ENCODE data around the gene SPHKAP.

SPHKAP gene

GRCh38 chr2:227960317-227960716 is 221.2 kb downstream of the SPHKAP start:
- Histone ChIP-seq H3K27ac (replicated peaks; ENCODE audit: low read length) (no peak overlapping the region), H3K9ac (ENCODE audit: low read depth, low read length, poor library complexity) (no peak overlapping the region), H3K14ac (ENCODE audit: low read length) (no peak overlapping the region), H4K8ac (ENCODE audit: low read depth, low read length) (no peak overlapping the region), H3K4me3 (ENCODE audit: low read length in 2 of 2) (no peak overlapping the region), H2AFZ (ENCODE audit: low read length) (no peak overlapping the region), H3K4ac (ENCODE audit: low read length) (no peak overlapping the region), H3K4me2 (ENCODE audit: insufficient read depth, low read length, poor library complexity, severe bottlenecking) (no peak overlapping the region), H3K27me3 (ENCODE audit: control insufficient read depth in 3 of 3, insufficient read depth in 3 of 3, low read depth in 1 of 3, low read length in 3 of 3) (no peaks in the 10 kb centered on the region), H2BK15ac (ENCODE audit: low read length) (no peak overlapping the region), H2BK120ac (ENCODE audit: low read depth, low read length) (no peak overlapping the region), H2BK12ac (ENCODE audit: low read length) (no peak overlapping the region), H3K23ac (ENCODE audit: low read depth, low read length, poor library complexity) (no peak overlapping the region), H3K79me1 (ENCODE audit: low read depth, low read length) (no peaks in the 10 kb centered on the region), H3K18ac (ENCODE audit: low read length) (no peak overlapping the region), H4K91ac (ENCODE audit: low read depth, low read length, poor library complexity) (no peak overlapping the region), H2AK5ac (ENCODE audit: low read depth, low read length) (no peak overlapping the region), H3K4me1 (ENCODE audit: control insufficient read depth in 2 of 2, insufficient read depth in 1 of 2, low read depth in 1 of 2, low read length in 2 of 2) (no peaks in the 10 kb centered on the region), H3K36me3 (replicated peaks in 1 of 2; ENCODE audit: control insufficient read depth in 2 of 2, insufficient read depth in 2 of 2, low read length in 2 of 2) (no peaks in the 10 kb centered on the region), H3K9me3 (replicated peaks in 1 of 2; ENCODE audit: control insufficient read depth in 2 of 2, insufficient read depth in 1 of 2, low read depth in 1 of 2, low read length in 2 of 2) (no peaks in the 10 kb centered on the region), H2BK5ac (ENCODE audit: low read length) (no peak overlapping the region)
- DNase-seq (ENCODE audit: low spot score) = no peak
- WGBS, 2 donors (ENCODE audit: extremely low coverage in 2 of 2, insufficient read length in 2 of 2, insufficient replicate concordance in 1 of 2) = no CpG with 5 or more reads among the region's 3 CpGs

GRCh38 chr2:227942965-227943364 is 238.5 kb downstream of the SPHKAP start:
- H3K4me2 ChIP-seq (ENCODE audit: insufficient read depth, low read length, poor library complexity, severe bottlenecking) = no peak overlapping the region
- H2BK15ac ChIP-seq (ENCODE audit: low read length) = no peak overlapping the region
- H3K14ac ChIP-seq (ENCODE audit: low read length) = no peak overlapping the region
- no peak overlapping the region for H3K27ac ChIP-seq (replicated peaks; ENCODE audit: low read length)
- H3K27me3 ChIP-seq (ENCODE audit: control insufficient read depth in 3 of 3, insufficient read depth in 3 of 3, low read depth in 1 of 3, low read length in 3 of 3) = no peaks in the 10 kb centered on the region
- H2AK5ac ChIP-seq (ENCODE audit: low read depth, low read length) = no peak overlapping the region
- H2AFZ ChIP-seq (ENCODE audit: low read length) = no peak overlapping the region
- no peak overlapping the region for H3K4me3 ChIP-seq (ENCODE audit: low read length in 2 of 2)
- H2BK12ac ChIP-seq (ENCODE audit: low read length) = no peak overlapping the region
- WGBS, 2 donors (ENCODE audit: extremely low coverage in 2 of 2, insufficient read length in 2 of 2, insufficient replicate concordance in 1 of 2) = no CpG with 5 or more reads among the region's 2 CpGs
- H3K9ac ChIP-seq (ENCODE audit: low read depth, low read length, poor library complexity) = no peak overlapping the region
- no peak overlapping the region for H4K8ac ChIP-seq (ENCODE audit: low read depth, low read length)
- no peak overlapping the region for H3K23ac ChIP-seq (ENCODE audit: low read depth, low read length, poor library complexity)
- peaks cover 0 to 1% of the 10 kb centered on the region in 2 donors for H3K4me1 ChIP-seq (ENCODE audit: control insufficient read depth in 2 of 2, insufficient read depth in 1 of 2, low read depth in 1 of 2, low read length in 2 of 2)
- no peak overlapping the region for H2BK5ac ChIP-seq (ENCODE audit: low read length)
- H3K4ac ChIP-seq (ENCODE audit: low read length) = no peak overlapping the region
- no peaks in the 10 kb centered on the region for H3K36me3 ChIP-seq (replicated peaks in 1 of 2; ENCODE audit: control insufficient read depth in 2 of 2, insufficient read depth in 2 of 2, low read length in 2 of 2)
- no peak overlapping the region for H3K18ac ChIP-seq (ENCODE audit: low read length)
- H3K79me1 ChIP-seq (ENCODE audit: low read depth, low read length) = no peaks in the 10 kb centered on the region
- DNase-seq (ENCODE audit: low spot score) = no peak
- H2BK120ac ChIP-seq (ENCODE audit: low read depth, low read length) = no peak overlapping the region
- H4K91ac ChIP-seq (ENCODE audit: low read depth, low read length, poor library complexity) = no peak overlapping the region
- H3K9me3 ChIP-seq (replicated peaks in 1 of 2; ENCODE audit: control insufficient read depth in 2 of 2, insufficient read depth in 1 of 2, low read depth in 1 of 2, low read length in 2 of 2) = peaks cover 0 to 2% of the 10 kb centered on the region in 2 donors

- no peak overlapping the region for H2AK5ac ChIP-seq (ENCODE audit: low read depth, low read length)
- no peaks in the 10 kb centered on the region for H3K27me3 ChIP-seq (ENCODE audit: control insufficient read depth in 3 of 3, insufficient read depth in 3 of 3, low read depth in 1 of 3, low read length in 3 of 3)
- no peaks in the 10 kb centered on the region for H3K79me1 ChIP-seq (ENCODE audit: low read depth, low read length)
- no peak overlapping the region for H2BK5ac ChIP-seq (ENCODE audit: low read length)
- H3K23ac ChIP-seq (ENCODE audit: low read depth, low read length, poor library complexity) = no peak overlapping the region
- H3K4me2 ChIP-seq (ENCODE audit: insufficient read depth, low read length, poor library complexity, severe bottlenecking) = no peak overlapping the region
- no peak overlapping the region for H4K91ac ChIP-seq (ENCODE audit: low read depth, low read length, poor library complexity)
- no peak overlapping the region for H2BK12ac ChIP-seq (ENCODE audit: low read length)
- no CpG with 5 or more reads among the region's 2 CpGs for WGBS, 2 donors (ENCODE audit: extremely low coverage in 2 of 2, insufficient read length in 2 of 2, insufficient replicate concordance in 1 of 2)
- no peak overlapping the region for H3K4ac ChIP-seq (ENCODE audit: low read length)
- no peak for DNase-seq (ENCODE audit: low spot score)
- H3K9ac ChIP-seq (ENCODE audit: low read depth, low read length, poor library complexity) = no peak overlapping the region
- H3K18ac ChIP-seq (ENCODE audit: low read length) = no peak overlapping the region
- H3K4me1 ChIP-seq (ENCODE audit: control insufficient read depth in 2 of 2, insufficient read depth in 1 of 2, low read depth in 1 of 2, low read length in 2 of 2) = peaks cover 0 to 1% of the 10 kb centered on the region in 2 donors
- H2BK120ac ChIP-seq (ENCODE audit: low read depth, low read length) = no peak overlapping the region
- H3K9me3 ChIP-seq (replicated peaks in 1 of 2; ENCODE audit: control insufficient read depth in 2 of 2, insufficient read depth in 1 of 2, low read depth in 1 of 2, low read length in 2 of 2) = peaks cover 0 to 2% of the 10 kb centered on the region in 2 donors
- H4K8ac ChIP-seq (ENCODE audit: low read depth, low read length) = no peak overlapping the region
- H3K36me3 ChIP-seq (replicated peaks in 1 of 2; ENCODE audit: control insufficient read depth in 2 of 2, insufficient read depth in 2 of 2, low read length in 2 of 2) = no peaks in the 10 kb centered on the region
- no peak overlapping the region for H2BK15ac ChIP-seq (ENCODE audit: low read length)
- H3K4me3 ChIP-seq (ENCODE audit: low read length in 2 of 2) = no peak overlapping the region
- H3K27ac ChIP-seq (replicated peaks; ENCODE audit: low read length) = no peak overlapping the region
- no peak overlapping the region for H3K14ac ChIP-seq (ENCODE audit: low read length)
- H2AFZ ChIP-seq (ENCODE audit: low read length) = no peak overlapping the region
These were observed 239.5 kb downstream of the SPHKAP start for GRCh38 chr2:227942021-227942420.

GRCh38 chr2:227939271-227940027 is 242.0 kb downstream of the SPHKAP start:
- Histone ChIP-seq H2BK15ac (ENCODE audit: low read length) (no peak overlapping the region), H3K23ac (ENCODE audit: low read depth, low read length, poor library complexity) (no peak overlapping the region), H3K9ac (ENCODE audit: low read depth, low read length, poor library complexity) (no peak overlapping the region), H3K79me1 (ENCODE audit: low read depth, low read length) (no peaks in the 10 kb centered on the region), H3K4me3 (ENCODE audit: low read length in 2 of 2) (no peak overlapping the region), H3K27ac (replicated peaks; ENCODE audit: low read length) (no peak overlapping the region), H3K27me3 (ENCODE audit: control insufficient read depth in 3 of 3, insufficient read depth in 3 of 3, low read depth in 1 of 3, low read length in 3 of 3) (no peaks in the 10 kb centered on the region), H2BK120ac (ENCODE audit: low read depth, low read length) (no peak overlapping the region), H3K18ac (ENCODE audit: low read length) (no peak overlapping the region), H4K8ac (ENCODE audit: low read depth, low read length) (no peak overlapping the region), H2AK5ac (ENCODE audit: low read depth, low read length) (no peak overlapping the region), H2BK5ac (ENCODE audit: low read length) (no peak overlapping the region), H3K4me1 (ENCODE audit: control insufficient read depth in 2 of 2, insufficient read depth in 1 of 2, low read depth in 1 of 2, low read length in 2 of 2) (peaks cover 0 to 1% of the 10 kb centered on the region in 2 donors), H2AFZ (ENCODE audit: low read length) (peak overlapping the region; percentile 37), H3K14ac (ENCODE audit: low read length) (no peak overlapping the region), H3K4me2 (ENCODE audit: insufficient read depth, low read length, poor library complexity, severe bottlenecking) (no peak overlapping the region), H3K4ac (ENCODE audit: low read length) (no peak overlapping the region), H4K91ac (ENCODE audit: low read depth, low read length, poor library complexity) (no peak overlapping the region), H3K36me3 (replicated peaks in 1 of 2; ENCODE audit: control insufficient read depth in 2 of 2, insufficient read depth in 2 of 2, low read length in 2 of 2) (no peaks in the 10 kb centered on the region), H2BK12ac (ENCODE audit: low read length) (no peak overlapping the region), H3K9me3 (replicated peaks in 1 of 2; ENCODE audit: control insufficient read depth in 2 of 2, insufficient read depth in 1 of 2, low read depth in 1 of 2, low read length in 2 of 2) (no peaks in the 10 kb centered on the region)
- no CpG with 5 or more reads among the region's 11 CpGs for WGBS, 2 donors (ENCODE audit: extremely low coverage in 2 of 2, insufficient read length in 2 of 2, insufficient replicate concordance in 1 of 2)
- DNase-seq (ENCODE audit: low spot score) = peak; percentile 67
